SK-N-SH treated with all-trans-retinoic acid at 6 μM for 48 hours (cell line): Measurements from ENCODE around the gene ARSB.

Source experiments
- ATAC-seq: fragments of 200-7000 bp; cut with Tn5 transposase; 3 replicates; pipeline ENCODE4 v1.9.1; 2020; ENCODE audit warnings: mild to moderate bottlenecking, moderate library complexity
- ARNTL ChIP-seq: fragments of 450-650 bp; formaldehyde crosslinking; IDR thresholded peaks from 2 replicates; pipeline ENCODE4 v1.5.0; 2020; ENCODE audit warnings: low read depth, mild to moderate bottlenecking, moderate library complexity, borderline replicate concordance
- CREB5 ChIP-seq: fragments of 250-450 bp; sonication (Bioruptor Pico); IDR thresholded peaks from 2 replicates; pipeline ENCODE4 v1.5.1; 2020; ENCODE audit warnings: low read depth, mild to moderate bottlenecking, moderate library complexity
- CSDC2 ChIP-seq: fragments of 250-450 bp; sonication (Bioruptor Pico); IDR thresholded peaks from 2 replicates; pipeline ENCODE4 v1.5.0; 2020; ENCODE audit warnings: mild to moderate bottlenecking, moderate library complexity
- ESRRG ChIP-seq: fragments of 250-450 bp; sonication (Bioruptor Pico); IDR thresholded peaks from 2 replicates; pipeline ENCODE4 v1.6.1; 2021; ENCODE audit warnings: mild to moderate bottlenecking
- GLIS3 ChIP-seq: fragments of 250-450 bp; sonication (Bioruptor Pico); IDR thresholded peaks from 2 replicates; pipeline ENCODE4 v1.5.0; 2020; ENCODE audit warnings: mild to moderate bottlenecking, moderate library complexity
- ISL1 ChIP-seq: fragments of 250-450 bp; sonication (Bioruptor Pico); IDR thresholded peaks from 2 replicates; pipeline ENCODE4 v2.1.2; 2022; ENCODE audit warnings: mild to moderate bottlenecking, moderate library complexity
- OSR1 ChIP-seq: fragments of 250-450 bp; sonication (Bioruptor Pico); IDR thresholded peaks from 2 replicates; pipeline ENCODE4 v1.8.0; 2022; ENCODE audit warnings: moderate library complexity, mild to moderate bottlenecking, inconsistent platforms
- PPARA ChIP-seq: fragments of 250-450 bp; sonication (Bioruptor Pico); IDR thresholded peaks from 2 replicates; pipeline ENCODE4 v1.5.0; 2020; ENCODE audit warnings: mild to moderate bottlenecking, borderline replicate concordance
- RARB ChIP-seq: fragments of 250-450 bp; sonication (Bioruptor Pico); IDR thresholded peaks from 2 replicates; pipeline ENCODE4 v1.8.0; 2021; ENCODE audit warnings: mild to moderate bottlenecking, moderate library complexity
- SNAI2 ChIP-seq: fragments of 250-450 bp; sonication (Bioruptor Pico); IDR thresholded peaks from 2 replicates; pipeline ENCODE4 v1.5.0; 2020; ENCODE audit warnings: mild to moderate bottlenecking, moderate library complexity
- TCF4 ChIP-seq: fragments of 250-450 bp; sonication (Bioruptor Pico); IDR thresholded peaks from 2 replicates; pipeline ENCODE4 v1.8.0; 2021; ENCODE audit warnings: mild to moderate bottlenecking, moderate library complexity, borderline replicate concordance
- TOX ChIP-seq: fragments of 250-450 bp; sonication (Bioruptor Pico); IDR thresholded peaks from 2 replicates; pipeline ENCODE4 v1.8.0; 2021; ENCODE audit warnings: mild to moderate bottlenecking, moderate library complexity, borderline replicate concordance
- ZC3H10 ChIP-seq: fragments of 250-450 bp; sonication (Bioruptor Pico); IDR thresholded peaks from 2 replicates; pipeline ENCODE4 v1.5.1; 2021; ENCODE audit warnings: mild to moderate bottlenecking, moderate library complexity
- ZFP3 ChIP-seq: fragments of 250-450 bp; sonication (Bioruptor Pico); IDR thresholded peaks from 2 replicates; pipeline ENCODE4 v1.5.0; 2020; ENCODE audit warnings: mild to moderate bottlenecking, moderate library complexity
- ZFP30 ChIP-seq: fragments of 450-650 bp; formaldehyde crosslinking; IDR thresholded peaks from 2 replicates; pipeline ENCODE4 v1.5.0; 2022; ENCODE audit warnings: mild to moderate bottlenecking, moderate library complexity
- ZNF565 ChIP-seq: fragments of 450-650 bp; formaldehyde crosslinking; conservative IDR thresholded peaks from 2 replicates; pipeline ENCODE4 v1.5.0; 2020; ENCODE audit warnings: low read depth, mild to moderate bottlenecking, moderate library complexity
- ZNF8 ChIP-seq: fragments of 450-650 bp; formaldehyde crosslinking; IDR thresholded peaks from 2 replicates; pipeline ENCODE4 v1.5.0; 2020; ENCODE audit warnings: mild to moderate bottlenecking, moderate library complexity
- TF ChIP-seq, protein P1 (sequence below): fragments of 250-450 bp; sonication (Bioruptor Pico); IDR thresholded peaks from 2 replicates; pipeline ENCODE4 v1.5.1; 2021; ENCODE audit warnings: mild to moderate bottlenecking, moderate library complexity
- TF ChIP-seq, protein P2 (sequence below): fragments of 250-450 bp; sonication (Bioruptor Pico); IDR thresholded peaks from 2 replicates; pipeline ENCODE4 v1.8.0; 2020; ENCODE audit warnings: mild to moderate bottlenecking, moderate library complexity, borderline replicate concordance
- TF ChIP-seq, protein P3 (sequence below): fragments of 250-450 bp; sonication (Bioruptor Pico); IDR thresholded peaks from 2 replicates; pipeline ENCODE4 v1.5.0; 2020; ENCODE audit warnings: mild to moderate bottlenecking, moderate library complexity
- TF ChIP-seq, protein P4 (sequence below): fragments of 250-450 bp; sonication (Bioruptor Pico); IDR thresholded peaks from 2 replicates; pipeline ENCODE4 v1.8.0; 2021; ENCODE audit warnings: low read depth, mild to moderate bottlenecking, moderate library complexity, borderline replicate concordance

Gene ARSB

GRCh38 chr5:78756858-78757257 lies 228.3 kb downstream of the ARSB start:
- ATAC-seq: no peak
- no peak for TF ChIP-seq ESRRG

- TF ChIP-seq SNAI2: no peak
- no peak for TF ChIP-seq ISL1 (CRISPR knock-in tag)
- TF ChIP-seq PPARA: no peak
- TF ChIP-seq, protein P1, sequence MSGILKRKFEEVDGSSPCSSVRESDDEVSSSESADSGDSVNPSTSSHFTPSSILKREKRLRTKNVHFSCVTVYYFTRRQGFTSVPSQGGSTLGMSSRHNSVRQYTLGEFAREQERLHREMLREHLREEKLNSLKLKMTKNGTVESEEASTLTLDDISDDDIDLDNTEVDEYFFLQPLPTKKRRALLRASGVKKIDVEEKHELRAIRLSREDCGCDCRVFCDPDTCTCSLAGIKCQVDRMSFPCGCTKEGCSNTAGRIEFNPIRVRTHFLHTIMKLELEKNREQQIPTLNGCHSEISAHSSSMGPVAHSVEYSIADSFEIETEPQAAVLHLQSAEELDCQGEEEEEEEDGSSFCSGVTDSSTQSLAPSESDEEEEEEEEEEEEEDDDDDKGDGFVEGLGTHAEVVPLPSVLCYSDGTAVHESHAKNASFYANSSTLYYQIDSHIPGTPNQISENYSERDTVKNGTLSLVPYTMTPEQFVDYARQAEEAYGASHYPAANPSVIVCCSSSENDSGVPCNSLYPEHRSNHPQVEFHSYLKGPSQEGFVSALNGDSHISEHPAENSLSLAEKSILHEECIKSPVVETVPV (CRISPR knock-in tag): no peak
- no peak for TF ChIP-seq ZC3H10 (CRISPR knock-in tag)
- TF ChIP-seq ZNF565 (CRISPR knock-in tag): no peak
- no peak for TF ChIP-seq OSR1 (CRISPR knock-in tag)
- no peak for TF ChIP-seq ESRRG
- TF ChIP-seq RARB (CRISPR knock-in tag): no peak
- TF ChIP-seq TCF4 (CRISPR knock-in tag): no peak
- ATAC-seq: no peak
Measured at GRCh38 chr5:78755822-78756429, 229.2 kb downstream of the ARSB start.

- ATAC-seq: no peak
- TF ChIP-seq CREB5 (no peak), ESRRG (no peak), ZC3H10 (CRISPR knock-in tag) (no peak), ZFP3 (CRISPR knock-in tag) (no peak), ZNF8 (CRISPR knock-in tag) (no peak), CSDC2 (CRISPR knock-in tag) (no peak), GLIS3 (CRISPR knock-in tag) (no peak), ZFP30 (CRISPR knock-in tag) (no peak)
Measured at GRCh38 chr5:78754655-78755054, 230.5 kb downstream of the ARSB start.

- ATAC-seq: no peak
- TF ChIP-seq ARNTL: no peak
- TF ChIP-seq, protein P2, sequence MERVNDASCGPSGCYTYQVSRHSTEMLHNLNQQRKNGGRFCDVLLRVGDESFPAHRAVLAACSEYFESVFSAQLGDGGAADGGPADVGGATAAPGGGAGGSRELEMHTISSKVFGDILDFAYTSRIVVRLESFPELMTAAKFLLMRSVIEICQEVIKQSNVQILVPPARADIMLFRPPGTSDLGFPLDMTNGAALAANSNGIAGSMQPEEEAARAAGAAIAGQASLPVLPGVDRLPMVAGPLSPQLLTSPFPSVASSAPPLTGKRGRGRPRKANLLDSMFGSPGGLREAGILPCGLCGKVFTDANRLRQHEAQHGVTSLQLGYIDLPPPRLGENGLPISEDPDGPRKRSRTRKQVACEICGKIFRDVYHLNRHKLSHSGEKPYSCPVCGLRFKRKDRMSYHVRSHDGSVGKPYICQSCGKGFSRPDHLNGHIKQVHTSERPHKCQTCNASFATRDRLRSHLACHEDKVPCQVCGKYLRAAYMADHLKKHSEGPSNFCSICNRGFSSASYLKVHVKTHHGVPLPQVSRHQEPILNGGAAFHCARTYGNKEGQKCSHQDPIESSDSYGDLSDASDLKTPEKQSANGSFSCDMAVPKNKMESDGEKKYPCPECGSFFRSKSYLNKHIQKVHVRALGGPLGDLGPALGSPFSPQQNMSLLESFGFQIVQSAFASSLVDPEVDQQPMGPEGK (CRISPR knock-in tag): no peak
- no peak for TF ChIP-seq RARB (CRISPR knock-in tag)
- TF ChIP-seq PPARA: no peak
- TF ChIP-seq ZNF565 (CRISPR knock-in tag): no peak
- no peak for TF ChIP-seq ISL1 (CRISPR knock-in tag)
- TF ChIP-seq CSDC2 (CRISPR knock-in tag): no peak
- no peak for TF ChIP-seq CREB5
- no peak for TF ChIP-seq ZFP3 (CRISPR knock-in tag)
- no peak for TF ChIP-seq ZNF8 (CRISPR knock-in tag)
- no peak for TF ChIP-seq TOX (CRISPR knock-in tag)
- TF ChIP-seq, protein P3, sequence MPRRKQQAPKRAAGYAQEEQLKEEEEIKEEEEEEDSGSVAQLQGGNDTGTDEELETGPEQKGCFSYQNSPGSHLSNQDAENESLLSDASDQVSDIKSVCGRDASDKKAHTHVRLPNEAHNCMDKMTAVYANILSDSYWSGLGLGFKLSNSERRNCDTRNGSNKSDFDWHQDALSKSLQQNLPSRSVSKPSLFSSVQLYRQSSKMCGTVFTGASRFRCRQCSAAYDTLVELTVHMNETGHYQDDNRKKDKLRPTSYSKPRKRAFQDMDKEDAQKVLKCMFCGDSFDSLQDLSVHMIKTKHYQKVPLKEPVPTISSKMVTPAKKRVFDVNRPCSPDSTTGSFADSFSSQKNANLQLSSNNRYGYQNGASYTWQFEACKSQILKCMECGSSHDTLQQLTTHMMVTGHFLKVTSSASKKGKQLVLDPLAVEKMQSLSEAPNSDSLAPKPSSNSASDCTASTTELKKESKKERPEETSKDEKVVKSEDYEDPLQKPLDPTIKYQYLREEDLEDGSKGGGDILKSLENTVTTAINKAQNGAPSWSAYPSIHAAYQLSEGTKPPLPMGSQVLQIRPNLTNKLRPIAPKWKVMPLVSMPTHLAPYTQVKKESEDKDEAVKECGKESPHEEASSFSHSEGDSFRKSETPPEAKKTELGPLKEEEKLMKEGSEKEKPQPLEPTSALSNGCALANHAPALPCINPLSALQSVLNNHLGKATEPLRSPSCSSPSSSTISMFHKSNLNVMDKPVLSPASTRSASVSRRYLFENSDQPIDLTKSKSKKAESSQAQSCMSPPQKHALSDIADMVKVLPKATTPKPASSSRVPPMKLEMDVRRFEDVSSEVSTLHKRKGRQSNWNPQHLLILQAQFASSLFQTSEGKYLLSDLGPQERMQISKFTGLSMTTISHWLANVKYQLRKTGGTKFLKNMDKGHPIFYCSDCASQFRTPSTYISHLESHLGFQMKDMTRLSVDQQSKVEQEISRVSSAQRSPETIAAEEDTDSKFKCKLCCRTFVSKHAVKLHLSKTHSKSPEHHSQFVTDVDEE (CRISPR knock-in tag): no peak
- TF ChIP-seq SNAI2: no peak
- TF ChIP-seq ESRRG: no peak
- TF ChIP-seq, protein P4, sequence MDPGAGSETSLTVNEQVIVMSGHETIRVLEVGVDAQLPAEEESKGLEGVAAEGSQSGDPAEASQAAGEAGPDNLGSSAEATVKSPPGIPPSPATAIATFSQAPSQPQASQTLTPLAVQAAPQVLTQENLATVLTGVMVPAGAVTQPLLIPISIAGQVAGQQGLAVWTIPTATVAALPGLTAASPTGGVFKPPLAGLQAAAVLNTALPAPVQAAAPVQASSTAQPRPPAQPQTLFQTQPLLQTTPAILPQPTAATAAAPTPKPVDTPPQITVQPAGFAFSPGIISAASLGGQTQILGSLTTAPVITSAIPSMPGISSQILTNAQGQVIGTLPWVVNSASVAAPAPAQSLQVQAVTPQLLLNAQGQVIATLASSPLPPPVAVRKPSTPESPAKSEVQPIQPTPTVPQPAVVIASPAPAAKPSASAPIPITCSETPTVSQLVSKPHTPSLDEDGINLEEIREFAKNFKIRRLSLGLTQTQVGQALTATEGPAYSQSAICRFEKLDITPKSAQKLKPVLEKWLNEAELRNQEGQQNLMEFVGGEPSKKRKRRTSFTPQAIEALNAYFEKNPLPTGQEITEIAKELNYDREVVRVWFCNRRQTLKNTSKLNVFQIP (CRISPR knock-in tag): no peak
- TF ChIP-seq GLIS3 (CRISPR knock-in tag): no peak
- no peak for TF ChIP-seq OSR1 (CRISPR knock-in tag)
- TF ChIP-seq, all 23 proteins: peak for 0
Measured at GRCh38 chr5:78753093-78753531, 232.0 kb downstream of the ARSB start.
